IPS-20b (cell line): ENCODE results near the gene MAGI1.

Source experiments
- H3K27ac ChIP-seq: one replicate; pipeline ENCODE4 v1.5.1; 2013; ENCODE audit warnings: low read length
- H3K27me3 ChIP-seq: 2 replicates; pipeline ENCODE4 v1.6.1; 2013; ENCODE audit warnings: mild to moderate bottlenecking, low read length, inconsistent platforms; ENCODE audit not compliant: insufficient read depth
- H3K36me3 ChIP-seq: 2 replicates; pipeline ENCODE4 v1.6.1; 2013; ENCODE audit warnings: low read depth, mild to moderate bottlenecking, inconsistent platforms, low read length, moderate library complexity; ENCODE audit not compliant: insufficient read depth
- H3K4me1 ChIP-seq: 2 replicates; pipeline ENCODE4 v1.6.1; 2013; ENCODE audit warnings: mild to moderate bottlenecking, control low read depth, inconsistent platforms, low read length, moderate library complexity; ENCODE audit not compliant: insufficient read depth
- H3K4me3 ChIP-seq: 2 replicates; pipeline ENCODE4 v1.5.1; 2013; ENCODE audit warnings: mild to moderate bottlenecking, low read length, inconsistent platforms
- H3K9ac ChIP-seq: 2 replicates; pipeline ENCODE4 v1.6.1; 2013; ENCODE audit warnings: low read depth, mild to moderate bottlenecking, inconsistent platforms, low read length, moderate library complexity
- H3K9me3 ChIP-seq: 2 replicates; pipeline ENCODE4 v1.6.1; 2013; ENCODE audit warnings: mild to moderate bottlenecking, low read depth, low read length, inconsistent platforms; ENCODE audit not compliant: insufficient read depth

The MAGI1 gene

GRCh38 chr3:65712140-65712539 lies 326.6 kb downstream of the MAGI1 start:
- Histone ChIP-seq H3K4me3 (no peak overlapping the region), H3K9me3 (no peaks in the 10 kb centered on the region), H3K27ac (no peak overlapping the region), H3K27me3 (no peaks in the 10 kb centered on the region), H3K9ac (no peak overlapping the region), H3K4me1 (peaks cover 28% of the 10 kb centered on the region), H3K36me3 (no peaks in the 10 kb centered on the region)

GRCh38 chr3:65706776-65707568 lies 331.7 kb downstream of the MAGI1 start:
- H3K27me3 ChIP-seq: no peaks in the 10 kb centered on the region
- H3K4me3 ChIP-seq: no peak overlapping the region
- H3K27ac ChIP-seq: no peak overlapping the region
- no peaks in the 10 kb centered on the region for H3K9me3 ChIP-seq
- H3K36me3 ChIP-seq: no peaks in the 10 kb centered on the region
- H3K4me1 ChIP-seq: peaks cover 3% of the 10 kb centered on the region; the same call in 1 of the 2 replicates
- H3K9ac ChIP-seq: no peak overlapping the region

DNA sequence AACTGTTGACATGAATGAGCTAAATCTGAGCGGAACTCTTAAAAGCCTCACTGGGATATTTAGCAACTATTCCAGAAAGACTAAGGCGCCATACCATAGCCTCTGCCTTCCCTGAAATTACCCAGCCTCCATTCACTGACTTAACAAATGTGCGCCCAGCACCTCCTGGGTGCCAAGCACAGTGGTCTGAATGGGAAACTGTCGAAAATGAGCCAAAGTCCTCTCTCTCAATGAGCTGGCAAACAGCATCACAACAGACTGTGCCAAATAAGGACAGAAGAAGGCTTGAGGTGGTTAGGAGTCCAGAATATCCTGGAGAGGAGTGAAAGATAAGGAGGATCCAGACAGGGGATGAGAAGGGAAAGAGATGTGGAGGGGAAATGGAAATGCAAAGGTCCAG lies 332.4 kb downstream of the MAGI1 start:
- Histone ChIP-seq H3K27me3 (no peaks in the 10 kb centered on the region), H3K4me3 (no peak overlapping the region), H3K36me3 (no peaks in the 10 kb centered on the region), H3K9me3 (no peaks in the 10 kb centered on the region), H3K4me1 (peaks cover 3% of the 10 kb centered on the region; the same call in 1 of the 2 replicates), H3K9ac (no peak overlapping the region), H3K27ac (no peak overlapping the region)

DNA sequence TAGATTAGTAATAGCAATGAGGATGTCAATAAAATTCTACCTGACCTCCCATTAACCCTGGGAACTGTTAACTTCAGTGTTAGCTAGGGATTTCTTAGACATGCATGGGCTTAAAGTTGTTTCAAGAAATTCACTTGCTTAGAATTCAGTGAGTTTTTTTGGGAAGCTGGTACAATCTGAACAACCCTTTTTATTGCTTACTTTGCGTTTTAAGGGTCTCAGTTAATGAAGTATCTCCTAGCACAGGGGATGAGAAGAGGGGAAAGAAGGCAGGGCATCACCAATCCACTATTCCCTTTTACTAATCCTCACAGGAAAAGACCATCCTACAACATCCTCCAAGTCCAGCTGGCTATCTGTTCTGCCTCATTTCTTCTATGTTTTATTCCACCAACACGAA lies 334.9 kb downstream of the MAGI1 start:
- Histone ChIP-seq H3K4me1 (peaks cover 3% of the 10 kb centered on the region; the same call in 1 of the 2 replicates), H3K27me3 (no peaks in the 10 kb centered on the region), H3K9ac (no peak overlapping the region), H3K36me3 (no peaks in the 10 kb centered on the region), H3K9me3 (no peaks in the 10 kb centered on the region), H3K4me3 (no peak overlapping the region), H3K27ac (no peak overlapping the region)

GRCh38 chr3:65703026-65703425 lies 335.7 kb downstream of the MAGI1 start:
- H3K36me3 ChIP-seq: no peaks in the 10 kb centered on the region

GRCh38 chr3:65702202-65702601 lies 336.5 kb downstream of the MAGI1 start:
- no peak overlapping the region for H3K9ac ChIP-seq
- no peaks in the 10 kb centered on the region for H3K27me3 ChIP-seq
- no peaks in the 10 kb centered on the region for H3K36me3 ChIP-seq
- no peaks in the 10 kb centered on the region for H3K4me1 ChIP-seq
- H3K4me3 ChIP-seq: no peak overlapping the region
- no peaks in the 10 kb centered on the region for H3K9me3 ChIP-seq
- no peak overlapping the region for H3K27ac ChIP-seq

More at GRCh38 chr3:65703026-65703425, 335.7 kb downstream of the MAGI1 start:
- Histone ChIP-seq H3K4me3 (no peak overlapping the region), H3K4me1 (peaks cover under 1% of the 10 kb centered on the region; the same call in 1 of the 2 replicates), H3K27me3 (no peaks in the 10 kb centered on the region), H3K27ac (no peak overlapping the region), H3K9ac (no peak overlapping the region), H3K9me3 (no peaks in the 10 kb centered on the region)

- no peaks in the 10 kb centered on the region for H3K9me3 ChIP-seq
- no peak overlapping the region for H3K9ac ChIP-seq
- no peaks in the 10 kb centered on the region for H3K4me1 ChIP-seq
- no peak overlapping the region for H3K4me3 ChIP-seq
- no peak overlapping the region for H3K27ac ChIP-seq
- no peaks in the 10 kb centered on the region for H3K36me3 ChIP-seq
- no peaks in the 10 kb centered on the region for H3K27me3 ChIP-seq
Observed at GRCh38 chr3:65701516-65701915, 337.2 kb downstream of the MAGI1 start.

DNA sequence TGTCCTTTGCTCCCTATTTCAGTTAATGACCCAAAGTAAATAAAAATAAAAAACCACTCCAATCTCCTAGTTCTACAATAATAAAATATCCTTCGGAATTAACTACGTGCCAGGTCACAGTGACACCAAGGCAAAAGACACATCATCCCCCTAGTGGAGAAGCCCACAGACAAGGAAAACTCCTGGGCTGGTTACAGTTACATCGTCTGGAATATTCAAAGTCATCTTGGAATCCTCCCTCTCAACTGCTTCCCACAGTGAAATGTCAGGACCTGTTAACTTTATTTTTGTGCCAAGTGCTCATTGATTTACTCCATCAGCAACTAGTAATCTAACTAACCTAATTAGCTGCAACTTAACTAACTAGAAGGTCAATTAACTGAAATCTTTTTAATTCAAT lies 349.3 kb downstream of the MAGI1 start:
- Histone ChIP-seq H3K9ac (no peak overlapping the region), H3K4me3 (no peak overlapping the region), H3K4me1 (no peaks in the 10 kb centered on the region), H3K27ac (no peak overlapping the region), H3K36me3 (no peaks in the 10 kb centered on the region), H3K27me3 (no peaks in the 10 kb centered on the region), H3K9me3 (no peaks in the 10 kb centered on the region)

- Histone ChIP-seq H3K27ac (no peak overlapping the region), H3K27me3 (no peaks in the 10 kb centered on the region), H3K4me3 (no peak overlapping the region), H3K9me3 (no peaks in the 10 kb centered on the region), H3K36me3 (no peaks in the 10 kb centered on the region), H3K4me1 (no peaks in the 10 kb centered on the region), H3K9ac (no peak overlapping the region)
Observed at GRCh38 chr3:65687741-65688140, 351.0 kb downstream of the MAGI1 start.

GRCh38 chr3:65685621-65686235 lies 353.0 kb downstream of the MAGI1 start:
- Histone ChIP-seq H3K27me3 (no peaks in the 10 kb centered on the region), H3K36me3 (no peaks in the 10 kb centered on the region), H3K4me3 (no peak overlapping the region), H3K4me1 (no peaks in the 10 kb centered on the region), H3K9me3 (no peaks in the 10 kb centered on the region), H3K9ac (no peak overlapping the region), H3K27ac (no peak overlapping the region)

- H3K27me3 ChIP-seq: no peaks in the 10 kb centered on the region
- peaks cover 14% of the 10 kb centered on the region for H3K4me1 ChIP-seq
- H3K9ac ChIP-seq: no peak overlapping the region
- no peaks in the 10 kb centered on the region for H3K9me3 ChIP-seq
- no peak overlapping the region for H3K27ac ChIP-seq
- H3K36me3 ChIP-seq: no peaks in the 10 kb centered on the region
- H3K4me3 ChIP-seq: no peak overlapping the region
Observed at GRCh38 chr3:65678516-65678915, 360.2 kb downstream of the MAGI1 start.

- Histone ChIP-seq H3K27ac (no peak overlapping the region), H3K9me3 (no peaks in the 10 kb centered on the region), H3K9ac (no peak overlapping the region), H3K4me1 (peaks cover 17% of the 10 kb centered on the region), H3K4me3 (no peak overlapping the region), H3K36me3 (no peaks in the 10 kb centered on the region), H3K27me3 (no peaks in the 10 kb centered on the region)
Observed at GRCh38 chr3:65677486-65678010, 361.2 kb downstream of the MAGI1 start.
